Airway epithelial cell (primary cell): Measurements from ENCODE around the gene EPC2. TPM values are rescaled to one million over a fixed set of nuclear protein-coding genes. Genes with fewer than 3 reads are reported as not detected.

Experiments used
- total RNA-seq: library from RNA; depleted of rRNA; stranded (reverse); fragments of >200 nt; gene quantifications from 2 replicates; pipeline ENCODE4 v1.2.3, GENCODE V29; 2015

EPC2 gene
- 3.0 and 6.6 TPM in 2 replicates for total RNA-seq

GRCh38 chr2:148643998-148644882 lies at the start of gene EPC2:
TSS of gene EPC2 (plus strand) at chr2:148644751. CDS start at chr2:148645018, 267 bp downstream.

Other genes with a start within 250 kb of the EPC2 start
- gene KIF5C, start 230.5 kb downstream of the EPC2 start, total RNA-seq = 0.07 TPM in 1 of 2 replicates, not detected in the other